GM23338 (cell line): ENCODE measurements around the gene ADGRL3. TPM values are rescaled to one million over a fixed set of nuclear protein-coding genes. Genes with fewer than 3 reads are reported as not detected.

Experiments used
- ATAC-seq: fragments of 200-7000 bp; cut with Tn5 transposase; 3 replicates; pipeline ENCODE4 v1.9.1; 2020
- DNase-seq: peaks from one replicate; pipeline ENCODE4 v3.0.0-alpha.2; 2015; ENCODE audit warnings: low spot score
- H2AFZ ChIP-seq: fragments of 200-600 bp; sonication (generic); 2 replicates; pipeline ENCODE4 v1.8.0; 2016; ENCODE audit warnings: antibody characterized with exemption, mild to moderate bottlenecking, moderate library complexity
- H3F3A ChIP-seq: fragments of 200-600 bp; sonication (generic); replicated peaks from 2 replicates; pipeline ENCODE4 v1.8.0; 2017; ENCODE audit warnings: antibody characterized with exemption, mixed run types, low read depth
- H3K27ac ChIP-seq: fragments of 200-600 bp; sonication (generic); 2 replicates; pipeline ENCODE4 v1.6.1; 2016; ENCODE audit warnings: low read depth
- H3K27me3 ChIP-seq: fragments of 200-600 bp; sonication (generic); 2 replicates; pipeline ENCODE4 v1.8.0; 2016; ENCODE audit warnings: mild to moderate bottlenecking, mixed run types, moderate library complexity; ENCODE audit not compliant: insufficient read depth
- H3K36me3 ChIP-seq: fragments of 200-600 bp; sonication (generic); 2 replicates; pipeline ENCODE4 v1.8.0; 2016; ENCODE audit warnings: mild to moderate bottlenecking; ENCODE audit not compliant: insufficient read depth
- H3K4me1 ChIP-seq: fragments of 200-600 bp; sonication (generic); 2 replicates; pipeline ENCODE4 v1.8.0; 2016; ENCODE audit warnings: mild to moderate bottlenecking, moderate library complexity; ENCODE audit not compliant: insufficient read depth
- H3K4me2 ChIP-seq: fragments of 200-600 bp; sonication (generic); 2 replicates; pipeline ENCODE4 v1.7.1; 2017; ENCODE audit warnings: mixed run types
- H3K4me3 ChIP-seq: fragments of 200-600 bp; sonication (generic); 2 replicates; pipeline ENCODE4 v1.6.1; 2016; ENCODE audit warnings: mixed run types
- H3K79me2 ChIP-seq: fragments of 200-600 bp; sonication (generic); replicated peaks from 2 replicates; pipeline ENCODE4 v1.8.0; 2017; ENCODE audit warnings: mild to moderate bottlenecking; ENCODE audit not compliant: insufficient read depth
- H3K9me2 ChIP-seq: fragments of 200-600 bp; sonication (generic); 2 replicates; pipeline ENCODE4 v1.8.0; 2017; ENCODE audit not compliant: insufficient read depth
- H4K20me1 ChIP-seq: fragments of 200-600 bp; sonication (generic); replicated peaks from 2 replicates; pipeline ENCODE4 v1.8.0; 2017; ENCODE audit warnings: mild to moderate bottlenecking; ENCODE audit not compliant: insufficient read depth
- H3K27ac Mint-ChIP-seq: 2 replicates; pipeline ENCODE4 v1.8.0; 2020; ENCODE audit warnings: inconsistent platforms, mild to moderate bottlenecking, moderate library complexity, mixed read lengths
- H3K27me3 Mint-ChIP-seq: 3 replicates; pipeline ENCODE4 v1.8.0; 2022; ENCODE audit warnings: low read depth, mild to moderate bottlenecking, moderate library complexity, mixed read lengths, inconsistent platforms; ENCODE audit not compliant: insufficient read depth, poor library complexity
- H3K36me3 Mint-ChIP-seq: 3 replicates; pipeline ENCODE4 v1.8.0; 2021; ENCODE audit warnings: low read depth, mild to moderate bottlenecking, inconsistent platforms, moderate library complexity, mixed read lengths
- H3K4me1 Mint-ChIP-seq: 3 replicates; pipeline ENCODE4 v1.8.0; 2020; ENCODE audit warnings: mild to moderate bottlenecking, inconsistent platforms, mixed read lengths
- H3K4me3 Mint-ChIP-seq: 3 replicates; pipeline ENCODE4 v1.8.0; 2021; ENCODE audit warnings: moderate library complexity, mild to moderate bottlenecking, inconsistent platforms, mixed read lengths
- H3K9me3 Mint-ChIP-seq: 3 replicates; pipeline ENCODE4 v1.8.0; 2020; ENCODE audit warnings: moderate library complexity, mild to moderate bottlenecking, inconsistent platforms, mixed read lengths
- CREB1 ChIP-seq: fragments of 250-450 bp; sonication (Bioruptor Pico); IDR thresholded peaks from 2 replicates; pipeline ENCODE4 v1.5.0; 2020; ENCODE audit warnings: low read depth, mild to moderate bottlenecking, moderate library complexity
- EZH2 ChIP-seq: fragments of 200-600 bp; sonication (generic); IDR thresholded peaks from one replicate; pipeline ENCODE4 v1.8.0; 2017; ENCODE audit warnings: antibody characterized with exemption, mild to moderate bottlenecking, low read depth; ENCODE audit not compliant: unreplicated experiment
- EZH2phosphoT487 ChIP-seq: fragments of 200-600 bp; sonication (generic); IDR thresholded peaks from one replicate; pipeline ENCODE4 v1.8.1; 2018; ENCODE audit warnings: antibody characterized with exemption; ENCODE audit not compliant: unreplicated experiment
- JUNB ChIP-seq: IDR thresholded peaks from one replicate; pipeline ENCODE4 v1.6.1; 2016; ENCODE audit warnings: antibody characterized with exemption; ENCODE audit not compliant: unreplicated experiment
- NANOG ChIP-seq: IDR thresholded peaks from 2 replicates; pipeline ENCODE4 v1.6.1; 2016; ENCODE audit warnings: antibody characterized with exemption, borderline replicate concordance
- POLR2AphosphoS5 ChIP-seq: IDR thresholded peaks from 2 replicates; pipeline ENCODE4 v1.6.1; 2016; ENCODE audit warnings: antibody characterized with exemption, low read depth
- STAT1 ChIP-seq: IDR thresholded peaks from one replicate; pipeline ENCODE4 v1.6.1; 2016; ENCODE audit warnings: antibody characterized with exemption; ENCODE audit not compliant: unreplicated experiment
- ZNF114 ChIP-seq: fragments of 250-450 bp; sonication (Bioruptor Pico); IDR thresholded peaks from 2 replicates; pipeline ENCODE4 v1.5.0; 2020; ENCODE audit warnings: mild to moderate bottlenecking, moderate library complexity
- ZNF331 ChIP-seq: fragments of 250-450 bp; sonication (Bioruptor Pico); IDR thresholded peaks from 2 replicates; pipeline ENCODE4 v1.5.0; 2020; ENCODE audit warnings: low read depth, mild to moderate bottlenecking, moderate library complexity
- polyA plus RNA-seq: library from polyadenylated mRNA; unstranded; fragments of >200 nt; fragmentation: Nextera tagmentation; extraction: Ambion mirVana; gene quantifications from 2 replicates; pipeline ENCODE4 v1.2.1, GENCODE V29; 2016
- total RNA-seq: library from RNA; depleted of rRNA; stranded (reverse); fragments of >200 nt; shearing (Covaris generic); gene quantifications from 2 replicates; pipeline ENCODE4 v1.2.3, GENCODE V29; 2014
- TF ChIP-seq, protein P1 (sequence below), 2 experiments: fragments of 200-600 bp in 1 of 2; sonication (generic) in 1 of 2; conservative IDR thresholded peaks; 2 replicates each; pipeline versions ENCODE4 v1.5.1 to v1.6.1; 2016 to 2017; ENCODE audit warnings: antibody characterized with exemption in 2 of 2, low read depth in 2 of 2, mild to moderate bottlenecking in 2 of 2, moderate library complexity in 1 of 2
- TF ChIP-seq, protein P2 (sequence below): fragments of 250-450 bp; sonication (Bioruptor Pico); IDR thresholded peaks from 2 replicates; pipeline ENCODE4 v1.5.0; 2020; ENCODE audit warnings: mild to moderate bottlenecking, moderate library complexity
- TF ChIP-seq, protein P3 (sequence below): IDR thresholded peaks from one replicate; pipeline ENCODE4 v1.6.1; 2018; ENCODE audit warnings: antibody characterized with exemption; ENCODE audit not compliant: unreplicated experiment
- TF ChIP-seq, protein P4 (sequence below): IDR thresholded peaks from 2 replicates; pipeline ENCODE4 v1.6.1; 2016; ENCODE audit warnings: antibody characterized with exemption

Gene ADGRL3
- total and polyA plus RNA-seq, 2 experiments from 2014 or later, result 9.7 to 16.5 TPM

DNA sequence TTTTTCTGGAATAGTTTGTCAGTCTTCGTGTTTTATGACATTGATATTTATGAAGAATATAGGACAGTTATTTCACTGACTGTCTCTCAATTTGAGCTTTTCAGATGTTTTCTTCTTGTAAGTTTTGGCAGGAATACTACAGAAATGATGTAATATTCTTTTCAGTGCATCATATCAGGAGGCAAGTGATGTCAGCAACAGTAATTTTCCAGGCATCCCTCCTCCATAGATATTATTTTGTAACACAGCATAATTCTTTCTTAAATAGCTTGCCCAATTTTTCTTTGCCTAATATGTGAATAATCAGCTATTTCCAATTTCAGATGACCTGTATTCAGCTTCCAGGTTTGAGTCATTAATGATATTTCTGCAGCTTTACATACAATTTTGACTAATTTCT, 211.1 kb downstream of the ADGRL3 start:
- H3K9me3 Mint-ChIP-seq, result no peaks in the 10 kb centered on the region; the same call in 2 of the 3 replicates
- H3K9me2 ChIP-seq, result no peaks in the 10 kb centered on the region
- no peak overlapping the region for H2AFZ ChIP-seq
- no peaks in the 10 kb centered on the region for H3K79me2 ChIP-seq
- H3K4me3 Mint-ChIP-seq, result no peak overlapping the region
- no peaks in the 10 kb centered on the region for H3K27me3 Mint-ChIP-seq
- H4K20me1 ChIP-seq, result no peaks in the 10 kb centered on the region
- no peak overlapping the region for H3K27ac Mint-ChIP-seq
- no peaks in the 10 kb centered on the region for H3F3A ChIP-seq
- H3K4me2 ChIP-seq, result no peak overlapping the region
- H3K27me3 ChIP-seq, result no peaks in the 10 kb centered on the region
- ATAC-seq (no peak), DNase-seq (no peak)
- H3K36me3 Mint-ChIP-seq, result no peaks in the 10 kb centered on the region
- TF ChIP-seq ZNF331 (CRISPR knock-in tag) (no peak), ZNF114 (no peak), POLR2AphosphoS5 (no peak), JUNB (no peak), EZH2 (no peak), EZH2phosphoT487 (no peak), CREB1 (no peak), NANOG (no peak), STAT1 (no peak)
- TF ChIP-seq, protein P1, sequence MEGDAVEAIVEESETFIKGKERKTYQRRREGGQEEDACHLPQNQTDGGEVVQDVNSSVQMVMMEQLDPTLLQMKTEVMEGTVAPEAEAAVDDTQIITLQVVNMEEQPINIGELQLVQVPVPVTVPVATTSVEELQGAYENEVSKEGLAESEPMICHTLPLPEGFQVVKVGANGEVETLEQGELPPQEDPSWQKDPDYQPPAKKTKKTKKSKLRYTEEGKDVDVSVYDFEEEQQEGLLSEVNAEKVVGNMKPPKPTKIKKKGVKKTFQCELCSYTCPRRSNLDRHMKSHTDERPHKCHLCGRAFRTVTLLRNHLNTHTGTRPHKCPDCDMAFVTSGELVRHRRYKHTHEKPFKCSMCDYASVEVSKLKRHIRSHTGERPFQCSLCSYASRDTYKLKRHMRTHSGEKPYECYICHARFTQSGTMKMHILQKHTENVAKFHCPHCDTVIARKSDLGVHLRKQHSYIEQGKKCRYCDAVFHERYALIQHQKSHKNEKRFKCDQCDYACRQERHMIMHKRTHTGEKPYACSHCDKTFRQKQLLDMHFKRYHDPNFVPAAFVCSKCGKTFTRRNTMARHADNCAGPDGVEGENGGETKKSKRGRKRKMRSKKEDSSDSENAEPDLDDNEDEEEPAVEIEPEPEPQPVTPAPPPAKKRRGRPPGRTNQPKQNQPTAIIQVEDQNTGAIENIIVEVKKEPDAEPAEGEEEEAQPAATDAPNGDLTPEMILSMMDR (conservative IDR thresholded peaks at IDR 0.05; ENCODE audit: low read depth in 2 of 2), result no peak
- TF ChIP-seq, protein P2, sequence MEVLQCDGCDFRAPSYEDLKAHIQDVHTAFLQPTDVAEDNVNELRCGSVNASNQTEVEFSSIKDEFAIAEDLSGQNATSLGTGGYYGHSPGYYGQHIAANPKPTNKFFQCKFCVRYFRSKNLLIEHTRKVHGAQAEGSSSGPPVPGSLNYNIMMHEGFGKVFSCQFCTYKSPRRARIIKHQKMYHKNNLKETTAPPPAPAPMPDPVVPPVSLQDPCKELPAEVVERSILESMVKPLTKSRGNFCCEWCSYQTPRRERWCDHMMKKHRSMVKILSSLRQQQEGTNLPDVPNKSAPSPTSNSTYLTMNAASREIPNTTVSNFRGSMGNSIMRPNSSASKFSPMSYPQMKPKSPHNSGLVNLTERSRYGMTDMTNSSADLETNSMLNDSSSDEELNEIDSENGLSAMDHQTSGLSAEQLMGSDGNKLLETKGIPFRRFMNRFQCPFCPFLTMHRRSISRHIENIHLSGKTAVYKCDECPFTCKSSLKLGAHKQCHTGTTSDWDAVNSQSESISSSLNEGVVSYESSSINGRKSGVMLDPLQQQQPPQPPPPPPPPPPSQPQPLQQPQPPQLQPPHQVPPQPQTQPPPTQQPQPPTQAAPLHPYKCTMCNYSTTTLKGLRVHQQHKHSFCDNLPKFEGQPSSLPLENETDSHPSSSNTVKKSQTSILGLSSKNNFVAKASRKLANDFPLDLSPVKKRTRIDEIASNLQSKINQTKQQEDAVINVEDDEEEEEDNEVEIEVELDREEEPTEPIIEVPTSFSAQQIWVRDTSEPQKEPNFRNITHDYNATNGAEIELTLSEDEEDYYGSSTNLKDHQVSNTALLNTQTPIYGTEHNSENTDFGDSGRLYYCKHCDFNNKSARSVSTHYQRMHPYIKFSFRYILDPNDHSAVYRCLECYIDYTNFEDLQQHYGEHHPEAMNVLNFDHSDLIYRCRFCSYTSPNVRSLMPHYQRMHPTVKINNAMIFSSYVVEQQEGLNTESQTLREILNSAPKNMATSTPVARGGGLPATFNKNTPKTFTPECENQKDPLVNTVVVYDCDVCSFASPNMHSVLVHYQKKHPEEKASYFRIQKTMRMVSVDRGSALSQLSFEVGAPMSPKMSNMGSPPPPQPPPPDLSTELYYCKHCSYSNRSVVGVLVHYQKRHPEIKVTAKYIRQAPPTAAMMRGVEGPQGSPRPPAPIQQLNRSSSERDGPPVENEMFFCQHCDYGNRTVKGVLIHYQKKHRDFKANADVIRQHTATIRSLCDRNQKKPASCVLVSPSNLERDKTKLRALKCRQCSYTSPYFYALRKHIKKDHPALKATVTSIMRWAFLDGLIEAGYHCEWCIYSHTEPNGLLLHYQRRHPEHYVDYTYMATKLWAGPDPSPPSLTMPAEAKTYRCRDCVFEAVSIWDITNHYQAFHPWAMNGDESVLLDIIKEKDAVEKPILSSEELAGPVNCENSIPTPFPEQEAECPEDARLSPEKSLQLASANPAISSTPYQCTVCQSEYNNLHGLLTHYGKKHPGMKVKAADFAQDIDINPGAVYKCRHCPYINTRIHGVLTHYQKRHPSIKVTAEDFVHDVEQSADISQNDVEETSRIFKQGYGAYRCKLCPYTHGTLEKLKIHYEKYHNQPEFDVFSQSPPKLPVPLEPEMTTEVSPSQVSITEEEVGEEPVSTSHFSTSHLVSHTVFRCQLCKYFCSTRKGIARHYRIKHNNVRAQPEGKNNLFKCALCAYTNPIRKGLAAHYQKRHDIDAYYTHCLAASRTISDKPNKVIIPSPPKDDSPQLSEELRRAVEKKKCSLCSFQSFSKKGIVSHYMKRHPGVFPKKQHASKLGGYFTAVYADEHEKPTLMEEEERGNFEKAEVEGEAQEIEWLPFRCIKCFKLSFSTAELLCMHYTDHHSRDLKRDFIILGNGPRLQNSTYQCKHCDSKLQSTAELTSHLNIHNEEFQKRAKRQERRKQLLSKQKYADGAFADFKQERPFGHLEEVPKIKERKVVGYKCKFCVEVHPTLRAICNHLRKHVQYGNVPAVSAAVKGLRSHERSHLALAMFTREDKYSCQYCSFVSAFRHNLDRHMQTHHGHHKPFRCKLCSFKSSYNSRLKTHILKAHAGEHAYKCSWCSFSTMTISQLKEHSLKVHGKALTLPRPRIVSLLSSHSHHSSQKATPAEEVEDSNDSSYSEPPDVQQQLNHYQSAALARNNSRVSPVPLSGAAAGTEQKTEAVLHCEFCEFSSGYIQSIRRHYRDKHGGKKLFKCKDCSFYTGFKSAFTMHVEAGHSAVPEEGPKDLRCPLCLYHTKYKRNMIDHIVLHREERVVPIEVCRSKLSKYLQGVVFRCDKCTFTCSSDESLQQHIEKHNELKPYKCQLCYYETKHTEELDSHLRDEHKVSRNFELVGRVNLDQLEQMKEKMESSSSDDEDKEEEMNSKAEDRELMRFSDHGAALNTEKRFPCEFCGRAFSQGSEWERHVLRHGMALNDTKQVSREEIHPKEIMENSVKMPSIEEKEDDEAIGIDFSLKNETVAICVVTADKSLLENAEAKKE (CRISPR knock-in tag), result no peak
- TF ChIP-seq, protein P3, sequence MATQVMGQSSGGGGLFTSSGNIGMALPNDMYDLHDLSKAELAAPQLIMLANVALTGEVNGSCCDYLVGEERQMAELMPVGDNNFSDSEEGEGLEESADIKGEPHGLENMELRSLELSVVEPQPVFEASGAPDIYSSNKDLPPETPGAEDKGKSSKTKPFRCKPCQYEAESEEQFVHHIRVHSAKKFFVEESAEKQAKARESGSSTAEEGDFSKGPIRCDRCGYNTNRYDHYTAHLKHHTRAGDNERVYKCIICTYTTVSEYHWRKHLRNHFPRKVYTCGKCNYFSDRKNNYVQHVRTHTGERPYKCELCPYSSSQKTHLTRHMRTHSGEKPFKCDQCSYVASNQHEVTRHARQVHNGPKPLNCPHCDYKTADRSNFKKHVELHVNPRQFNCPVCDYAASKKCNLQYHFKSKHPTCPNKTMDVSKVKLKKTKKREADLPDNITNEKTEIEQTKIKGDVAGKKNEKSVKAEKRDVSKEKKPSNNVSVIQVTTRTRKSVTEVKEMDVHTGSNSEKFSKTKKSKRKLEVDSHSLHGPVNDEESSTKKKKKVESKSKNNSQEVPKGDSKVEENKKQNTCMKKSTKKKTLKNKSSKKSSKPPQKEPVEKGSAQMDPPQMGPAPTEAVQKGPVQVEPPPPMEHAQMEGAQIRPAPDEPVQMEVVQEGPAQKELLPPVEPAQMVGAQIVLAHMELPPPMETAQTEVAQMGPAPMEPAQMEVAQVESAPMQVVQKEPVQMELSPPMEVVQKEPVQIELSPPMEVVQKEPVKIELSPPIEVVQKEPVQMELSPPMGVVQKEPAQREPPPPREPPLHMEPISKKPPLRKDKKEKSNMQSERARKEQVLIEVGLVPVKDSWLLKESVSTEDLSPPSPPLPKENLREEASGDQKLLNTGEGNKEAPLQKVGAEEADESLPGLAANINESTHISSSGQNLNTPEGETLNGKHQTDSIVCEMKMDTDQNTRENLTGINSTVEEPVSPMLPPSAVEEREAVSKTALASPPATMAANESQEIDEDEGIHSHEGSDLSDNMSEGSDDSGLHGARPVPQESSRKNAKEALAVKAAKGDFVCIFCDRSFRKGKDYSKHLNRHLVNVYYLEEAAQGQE, result no peak
- TF ChIP-seq, protein P4, sequence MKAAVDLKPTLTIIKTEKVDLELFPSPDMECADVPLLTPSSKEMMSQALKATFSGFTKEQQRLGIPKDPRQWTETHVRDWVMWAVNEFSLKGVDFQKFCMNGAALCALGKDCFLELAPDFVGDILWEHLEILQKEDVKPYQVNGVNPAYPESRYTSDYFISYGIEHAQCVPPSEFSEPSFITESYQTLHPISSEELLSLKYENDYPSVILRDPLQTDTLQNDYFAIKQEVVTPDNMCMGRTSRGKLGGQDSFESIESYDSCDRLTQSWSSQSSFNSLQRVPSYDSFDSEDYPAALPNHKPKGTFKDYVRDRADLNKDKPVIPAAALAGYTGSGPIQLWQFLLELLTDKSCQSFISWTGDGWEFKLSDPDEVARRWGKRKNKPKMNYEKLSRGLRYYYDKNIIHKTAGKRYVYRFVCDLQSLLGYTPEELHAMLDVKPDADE, result no peak
- H3K27ac ChIP-seq, result no peak overlapping the region
- peaks cover 29% of the 10 kb centered on the region for H3K4me1 ChIP-seq
- peaks cover 26% of the 10 kb centered on the region for H3K4me1 Mint-ChIP-seq
- H3K4me3 ChIP-seq, result no peak overlapping the region
- H3K36me3 ChIP-seq, result no peaks in the 10 kb centered on the region; the same call in 1 of the 2 replicates
